HepG2 (cell line): Measurements from ENCODE around the gene THAP3. TPM values are rescaled to one million over a fixed set of nuclear protein-coding genes. Genes with fewer than 3 reads are reported as not detected.

Experiments
- FOXA3 ChIP-seq: IDR thresholded peaks from 2 replicates; pipeline ENCODE4 v1.6.1; 2016; ENCODE audit warnings: missing genetic modification reagents, missing compliant biosample characterization
- ISX ChIP-seq: sonication (generic); formaldehyde crosslinking; conservative IDR thresholded peaks from 2 replicates; pipeline ENCODE4 v1.5.0; 2020; ENCODE audit warnings: missing genetic modification reagents
- JUND ChIP-seq: sonication (generic); formaldehyde crosslinking; IDR thresholded peaks from 2 replicates; pipeline ENCODE4 v1.8.0; 2022; ENCODE audit warnings: mild to moderate bottlenecking, missing genetic modification reagents
- KAT2B ChIP-seq: fragments of 150-350 bp; IDR thresholded peaks from 2 replicates; pipeline ENCODE4 v1.6.1; 2014; ENCODE audit warnings: low read depth, low read length, borderline replicate concordance
- KDM5B ChIP-seq: sonication (generic); formaldehyde crosslinking; IDR thresholded peaks from 2 replicates; pipeline ENCODE4 v1.4.0; 2020; ENCODE audit warnings: missing genetic modification reagents, mild to moderate bottlenecking, borderline replicate concordance
- NCOA2 ChIP-seq: sonication (generic); formaldehyde crosslinking; IDR thresholded peaks from 2 replicates; pipeline ENCODE4 v1.8.0; 2022; ENCODE audit warnings: inconsistent platforms
- POGZ ChIP-seq: sonication (generic); formaldehyde crosslinking; IDR thresholded peaks from 2 replicates; pipeline ENCODE4 v1.4.0; 2020; ENCODE audit warnings: mild to moderate bottlenecking, missing genetic modification reagents
- SAFB2 ChIP-seq: sonication (generic); formaldehyde crosslinking; IDR thresholded peaks from 2 replicates; pipeline ENCODE4 v1.5.1; 2020; ENCODE audit warnings: missing genetic modification reagents, low read depth, mild to moderate bottlenecking, borderline replicate concordance
- SOX5 ChIP-seq: IDR thresholded peaks from 2 replicates; pipeline ENCODE4 v1.6.1; 2016; ENCODE audit warnings: borderline replicate concordance
- TBX2 ChIP-seq: sonication (generic); formaldehyde crosslinking; IDR thresholded peaks from 2 replicates; pipeline ENCODE4 v1.5.0; 2020; ENCODE audit warnings: missing genetic modification reagents, mild to moderate bottlenecking, borderline replicate concordance
- ZNF367 ChIP-seq: sonication (generic); formaldehyde crosslinking; IDR thresholded peaks from 2 replicates; pipeline ENCODE4 v1.4.0; 2020; ENCODE audit warnings: missing genetic modification reagents, borderline replicate concordance
- ZNF383 ChIP-seq: sonication (generic); formaldehyde crosslinking; IDR thresholded peaks from 2 replicates; pipeline ENCODE4 v1.4.0; 2020; ENCODE audit warnings: missing genetic modification reagents, mild to moderate bottlenecking, borderline replicate concordance
- ZNF530 ChIP-seq: sonication (generic); formaldehyde crosslinking; IDR thresholded peaks from 2 replicates; pipeline ENCODE4 v1.5.0; 2020; ENCODE audit warnings: low read depth, mild to moderate bottlenecking, missing genetic modification reagents
- ZNF589 ChIP-seq: sonication (generic); formaldehyde crosslinking; conservative IDR thresholded peaks from 2 replicates; pipeline ENCODE4 v1.8.0; 2022; ENCODE audit warnings: mild to moderate bottlenecking, moderate library complexity, missing genetic modification reagents
- ZNF776 ChIP-seq: sonication (generic); formaldehyde crosslinking; IDR thresholded peaks from 2 replicates; pipeline ENCODE4 v1.4.0; 2020; ENCODE audit warnings: mild to moderate bottlenecking, missing genetic modification reagents
- ZNF792 ChIP-seq: IDR thresholded peaks from 2 replicates; pipeline ENCODE4 v1.6.1; 2016
- ZSCAN12 ChIP-seq: sonication (generic); formaldehyde crosslinking; IDR thresholded peaks from 2 replicates; pipeline ENCODE4 v1.9.0; 2021; ENCODE audit warnings: mild to moderate bottlenecking, missing genetic modification reagents
- polyA plus RNA-seq, 8 experiments: library from polyadenylated mRNA; depleted of rRNA in 3 of 8; stranded (reverse) in 7 of 8; unstranded in 1 of 8; fragments of >200 nt; fragmentation: Illumina TruSeq in 4 of 8; extraction: Trizol in 4 of 8; gene quantifications; 2 replicates each; pipeline versions ENCODE4 v1.2.1 to v1.2.3, GENCODE V29; 2011 to 2016; ENCODE audit warnings: low read depth in 4 of 8, missing spikeins in 1 of 8, mixed read lengths in 1 of 8; ENCODE audit not compliant: insufficient read depth in 1 of 8
- total RNA-seq, 5 experiments: library from RNA; depleted of rRNA; stranded (reverse); fragments of >200 nt; fragmentation: Illumina TruSeq; extraction: Trizol; gene quantifications; 2 replicates each; pipeline ENCODE4 v1.2.3, GENCODE V29; 2016; ENCODE audit warnings: low read depth in 1 of 5
- TF ChIP-seq, protein P1 (sequence below): sonication (generic); formaldehyde crosslinking; IDR thresholded peaks from 2 replicates; pipeline ENCODE4 v1.8.1; 2023; ENCODE audit warnings: mild to moderate bottlenecking, missing genetic modification reagents, borderline replicate concordance
- TF ChIP-seq, protein P2 (sequence below), 2 experiments: fragments of 450-650 bp in 1 of 2; sonication (generic) in 1 of 2; formaldehyde crosslinking in 1 of 2; IDR thresholded peaks; 2 replicates each; pipeline versions ENCODE4 v1.6.1 to v1.8.0; 2016 to 2022; ENCODE audit warnings: antibody characterized with exemption in 1 of 2, mild to moderate bottlenecking in 1 of 2, missing genetic modification reagents in 1 of 2
- TF ChIP-seq, protein P3 (sequence below): fragments of 450-650 bp; IDR thresholded peaks from 2 replicates; pipeline ENCODE4 v1.6.1; 2017

The THAP3 gene
- total and polyA plus RNA-seq, 2 of the 13 experiments (the other 11 are each of a cell fraction or from before 2014, with no cell fraction given) = 10.3 to 14.9 TPM

DNA sequence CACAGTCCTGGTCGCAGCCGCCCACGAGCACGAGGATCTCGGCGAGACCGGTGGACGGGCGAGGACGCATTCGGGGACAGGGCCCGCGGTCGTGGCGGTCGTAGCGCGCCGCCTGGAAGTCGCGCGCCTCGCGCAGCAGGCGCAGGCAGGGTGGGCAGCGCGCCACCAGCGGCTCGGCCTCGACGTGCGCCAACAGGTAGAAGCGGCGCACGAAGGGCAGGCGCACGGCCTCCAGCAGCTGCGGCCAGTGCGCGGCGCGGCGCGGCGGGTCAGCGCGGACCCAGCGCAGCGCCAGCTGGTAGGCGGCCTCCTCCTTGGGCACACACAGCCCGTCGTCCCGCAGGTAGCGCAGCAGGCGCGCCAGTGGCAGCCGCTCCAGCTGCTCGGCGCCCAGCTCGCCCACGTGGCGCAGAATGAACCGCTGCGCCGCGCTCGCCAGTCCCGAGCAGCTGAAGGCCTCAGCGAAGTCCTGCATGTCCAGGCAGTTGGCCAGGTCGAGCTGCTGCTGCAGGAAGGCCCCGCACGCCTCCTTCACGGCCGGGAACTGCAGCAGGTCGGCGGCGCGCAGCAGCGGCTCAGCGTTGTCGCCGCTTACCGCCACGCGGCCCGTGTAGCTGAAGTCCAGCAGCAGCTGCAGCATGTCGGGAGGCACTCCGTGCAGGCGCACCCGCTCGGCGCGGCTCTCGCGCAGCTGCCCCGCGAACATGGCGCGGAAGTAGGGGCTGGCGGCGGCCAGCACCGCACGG is 22.6 kb upstream of the THAP3 start (continued):
- TF ChIP-seq FOXA3 (no peak), TBX2 (CRISPR knock-in tag) (no peak), ZNF530 (CRISPR knock-in tag) (no peak), SAFB2 (CRISPR knock-in tag) (peak; percentile 81), NCOA2 (no peak), ZNF776 (CRISPR knock-in tag) (peak; percentile 82; the same call in 1 of the 2 replicates), ZNF792 (no peak), SOX5 (CRISPR knock-in tag) (no peak), ZNF367 (peak; percentile 69; the same call in 1 of the 2 replicates), KDM5B (CRISPR knock-in tag) (peak; percentile 21), POGZ (CRISPR knock-in tag) (no peak), ZSCAN12 (CRISPR knock-in tag) (no peak), ZNF383 (CRISPR knock-in tag) (no peak), KAT2B (no peak), ZNF589 (CRISPR knock-in tag) (no peak), JUND (CRISPR knock-in tag) (0 out of 2 replicates have a peak, but pooled peaks have one; percentile 10), ISX (CRISPR knock-in tag) (0 out of 2 replicates have a peak, but pooled peaks have one; percentile 34)
- TF ChIP-seq, protein P1, sequence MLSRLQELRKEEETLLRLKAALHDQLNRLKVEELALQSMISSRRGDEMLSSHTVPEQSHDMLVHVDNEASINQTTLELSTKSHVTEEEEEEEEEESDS = no peak
- TF ChIP-seq, protein P2, sequence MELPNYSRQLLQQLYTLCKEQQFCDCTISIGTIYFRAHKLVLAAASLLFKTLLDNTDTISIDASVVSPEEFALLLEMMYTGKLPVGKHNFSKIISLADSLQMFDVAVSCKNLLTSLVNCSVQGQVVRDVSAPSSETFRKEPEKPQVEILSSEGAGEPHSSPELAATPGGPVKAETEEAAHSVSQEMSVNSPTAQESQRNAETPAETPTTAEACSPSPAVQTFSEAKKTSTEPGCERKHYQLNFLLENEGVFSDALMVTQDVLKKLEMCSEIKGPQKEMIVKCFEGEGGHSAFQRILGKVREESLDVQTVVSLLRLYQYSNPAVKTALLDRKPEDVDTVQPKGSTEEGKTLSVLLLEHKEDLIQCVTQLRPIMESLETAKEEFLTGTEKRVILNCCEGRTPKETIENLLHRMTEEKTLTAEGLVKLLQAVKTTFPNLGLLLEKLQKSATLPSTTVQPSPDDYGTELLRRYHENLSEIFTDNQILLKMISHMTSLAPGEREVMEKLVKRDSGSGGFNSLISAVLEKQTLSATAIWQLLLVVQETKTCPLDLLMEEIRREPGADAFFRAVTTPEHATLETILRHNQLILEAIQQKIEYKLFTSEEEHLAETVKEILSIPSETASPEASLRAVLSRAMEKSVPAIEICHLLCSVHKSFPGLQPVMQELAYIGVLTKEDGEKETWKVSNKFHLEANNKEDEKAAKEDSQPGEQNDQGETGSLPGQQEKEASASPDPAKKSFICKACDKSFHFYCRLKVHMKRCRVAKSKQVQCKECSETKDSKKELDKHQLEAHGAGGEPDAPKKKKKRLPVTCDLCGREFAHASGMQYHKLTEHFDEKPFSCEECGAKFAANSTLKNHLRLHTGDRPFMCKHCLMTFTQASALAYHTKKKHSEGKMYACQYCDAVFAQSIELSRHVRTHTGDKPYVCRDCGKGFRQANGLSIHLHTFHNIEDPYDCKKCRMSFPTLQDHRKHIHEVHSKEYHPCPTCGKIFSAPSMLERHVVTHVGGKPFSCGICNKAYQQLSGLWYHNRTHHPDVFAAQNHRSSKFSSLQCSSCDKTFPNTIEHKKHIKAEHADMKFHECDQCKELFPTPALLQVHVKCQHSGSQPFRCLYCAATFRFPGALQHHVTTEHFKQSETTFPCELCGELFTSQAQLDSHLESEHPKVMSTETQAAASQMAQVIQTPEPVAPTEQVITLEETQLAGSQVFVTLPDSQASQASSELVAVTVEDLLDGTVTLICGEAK (IDR thresholded peaks at IDR 0.05) = no peak
- TF ChIP-seq, protein P2 (CRISPR knock-in tag; IDR thresholded peaks at IDR 0.05) = peak; percentile 36; the same call in 1 of the 2 replicates
- TF ChIP-seq, protein P3, sequence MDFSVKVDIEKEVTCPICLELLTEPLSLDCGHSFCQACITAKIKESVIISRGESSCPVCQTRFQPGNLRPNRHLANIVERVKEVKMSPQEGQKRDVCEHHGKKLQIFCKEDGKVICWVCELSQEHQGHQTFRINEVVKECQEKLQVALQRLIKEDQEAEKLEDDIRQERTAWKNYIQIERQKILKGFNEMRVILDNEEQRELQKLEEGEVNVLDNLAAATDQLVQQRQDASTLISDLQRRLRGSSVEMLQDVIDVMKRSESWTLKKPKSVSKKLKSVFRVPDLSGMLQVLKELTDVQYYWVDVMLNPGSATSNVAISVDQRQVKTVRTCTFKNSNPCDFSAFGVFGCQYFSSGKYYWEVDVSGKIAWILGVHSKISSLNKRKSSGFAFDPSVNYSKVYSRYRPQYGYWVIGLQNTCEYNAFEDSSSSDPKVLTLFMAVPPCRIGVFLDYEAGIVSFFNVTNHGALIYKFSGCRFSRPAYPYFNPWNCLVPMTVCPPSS = no peak
